Neural progenitor cell (in vitro differentiated cells): ENCODE measurements around the gene FGF11. TPM values are rescaled to one million over a fixed set of nuclear protein-coding genes. Genes with fewer than 3 reads are reported as not detected.

Experiments used
- DNase-seq: peaks from one replicate; pipeline ENCODE4 v3.0.0-alpha.2; 2016; ENCODE audit warnings: low spot score
- H2AFZ ChIP-seq: fragments of 200-600 bp; sonication (generic); replicated peaks from 2 replicates; pipeline ENCODE4 v1.6.1; 2016; ENCODE audit warnings: antibody characterized with exemption
- H3F3A ChIP-seq: fragments of 200-600 bp; sonication (generic); 2 replicates; pipeline ENCODE4 v1.6.1; 2016; ENCODE audit warnings: antibody characterized with exemption, low read depth
- H3K27ac ChIP-seq: fragments of 200-600 bp; sonication (generic); 2 replicates; pipeline ENCODE4 v1.5.1; 2016; ENCODE audit warnings: mild to moderate bottlenecking
- H3K27me3 ChIP-seq: fragments of 200-600 bp; sonication (generic); 2 replicates; pipeline ENCODE4 v1.6.1; 2016; ENCODE audit warnings: mild to moderate bottlenecking, moderate library complexity
- H3K36me3 ChIP-seq: fragments of 200-600 bp; sonication (generic); 2 replicates; pipeline ENCODE4 v1.5.1; 2016
- H3K4me1 ChIP-seq: fragments of 200-600 bp; sonication (generic); 2 replicates; pipeline ENCODE4 v1.6.1; 2016; ENCODE audit warnings: mixed run types
- H3K4me2 ChIP-seq: fragments of 200-600 bp; sonication (generic); 2 replicates; pipeline ENCODE4 v1.6.1; 2016
- H3K4me3 ChIP-seq: fragments of 200-600 bp; sonication (generic); 2 replicates; pipeline ENCODE4 v1.5.1; 2016
- H3K79me2 ChIP-seq: fragments of 200-600 bp; sonication (generic); 2 replicates; pipeline ENCODE4 v1.6.1; 2016; ENCODE audit warnings: low read depth
- H3K9ac ChIP-seq: fragments of 200-600 bp; sonication (generic); 2 replicates; pipeline ENCODE4 v1.6.1; 2016
- H3K9me3 ChIP-seq: fragments of 200-600 bp; sonication (generic); 2 replicates; pipeline ENCODE4 v1.5.1; 2016; ENCODE audit warnings: low read depth
- H4K20me1 ChIP-seq: fragments of 200-600 bp; sonication (generic); 2 replicates; pipeline ENCODE4 v1.6.1; 2016; ENCODE audit warnings: low read depth
- H3K27ac Mint-ChIP-seq: 3 replicates; pipeline ENCODE4 v1.8.0; 2021; ENCODE audit warnings: mixed read lengths
- H3K27me3 Mint-ChIP-seq: 2 replicates; pipeline ENCODE4 v1.8.0; 2022; ENCODE audit warnings: low read depth, mild to moderate bottlenecking, inconsistent platforms, moderate library complexity, mixed read lengths; ENCODE audit not compliant: insufficient read depth
- H3K36me3 Mint-ChIP-seq: 3 replicates; pipeline ENCODE4 v1.8.0; 2021; ENCODE audit warnings: mixed read lengths
- H3K4me1 Mint-ChIP-seq: 3 replicates; pipeline ENCODE4 v1.8.0; 2021; ENCODE audit warnings: mixed read lengths
- H3K4me3 Mint-ChIP-seq: 3 replicates; pipeline ENCODE4 v1.8.0; 2021; ENCODE audit warnings: mild to moderate bottlenecking, moderate library complexity, mixed read lengths
- H3K9me3 Mint-ChIP-seq: 3 replicates; pipeline ENCODE4 v1.8.0; 2020; ENCODE audit warnings: mixed read lengths
- EZH2 ChIP-seq: fragments of 200-600 bp; sonication (generic); IDR thresholded peaks from 2 replicates; pipeline ENCODE4 v1.6.1; 2017; ENCODE audit warnings: antibody characterized with exemption, mild to moderate bottlenecking, moderate library complexity
- EZH2phosphoT487 ChIP-seq: fragments of 200-600 bp; sonication (generic); IDR thresholded peaks from 2 replicates; pipeline ENCODE4 v1.6.1; 2017; ENCODE audit warnings: antibody characterized with exemption
- total RNA-seq: library from RNA; depleted of rRNA; stranded (reverse); fragments of >200 nt; gene quantifications from 2 replicates; pipeline ENCODE4 v1.2.3, GENCODE V29; 2015; ENCODE audit warnings: low replicate concordance
- TF ChIP-seq, protein P1 (sequence below): fragments of 200-600 bp; sonication (generic); IDR thresholded peaks from 2 replicates; pipeline ENCODE4 v1.5.1; 2017; ENCODE audit warnings: antibody characterized with exemption, mild to moderate bottlenecking

FGF11 gene
- total RNA-seq, 1 donor from 2014 or later, result 7.6 TPM

DNA sequence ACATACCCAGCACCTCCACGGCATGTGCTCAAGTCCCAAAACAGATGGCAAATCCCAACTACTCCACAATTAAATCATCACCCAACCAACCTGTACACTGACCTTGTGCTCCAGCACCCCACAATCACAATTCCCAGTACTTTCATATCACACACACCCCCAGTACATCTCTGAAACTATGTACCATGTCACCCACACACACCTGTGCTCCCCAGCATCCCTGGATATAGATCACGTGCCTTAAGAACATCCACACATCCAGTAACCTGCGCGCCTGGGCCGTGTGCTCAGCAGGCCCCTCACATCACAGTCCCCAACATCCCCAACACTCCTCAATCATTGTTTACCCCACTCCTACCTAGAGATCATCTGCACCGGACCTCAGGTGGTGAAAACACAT is 29.6 kb upstream of the FGF11 start:
- H3K4me1 Mint-ChIP-seq, result peaks cover 41% of the 10 kb centered on the region

DNA sequence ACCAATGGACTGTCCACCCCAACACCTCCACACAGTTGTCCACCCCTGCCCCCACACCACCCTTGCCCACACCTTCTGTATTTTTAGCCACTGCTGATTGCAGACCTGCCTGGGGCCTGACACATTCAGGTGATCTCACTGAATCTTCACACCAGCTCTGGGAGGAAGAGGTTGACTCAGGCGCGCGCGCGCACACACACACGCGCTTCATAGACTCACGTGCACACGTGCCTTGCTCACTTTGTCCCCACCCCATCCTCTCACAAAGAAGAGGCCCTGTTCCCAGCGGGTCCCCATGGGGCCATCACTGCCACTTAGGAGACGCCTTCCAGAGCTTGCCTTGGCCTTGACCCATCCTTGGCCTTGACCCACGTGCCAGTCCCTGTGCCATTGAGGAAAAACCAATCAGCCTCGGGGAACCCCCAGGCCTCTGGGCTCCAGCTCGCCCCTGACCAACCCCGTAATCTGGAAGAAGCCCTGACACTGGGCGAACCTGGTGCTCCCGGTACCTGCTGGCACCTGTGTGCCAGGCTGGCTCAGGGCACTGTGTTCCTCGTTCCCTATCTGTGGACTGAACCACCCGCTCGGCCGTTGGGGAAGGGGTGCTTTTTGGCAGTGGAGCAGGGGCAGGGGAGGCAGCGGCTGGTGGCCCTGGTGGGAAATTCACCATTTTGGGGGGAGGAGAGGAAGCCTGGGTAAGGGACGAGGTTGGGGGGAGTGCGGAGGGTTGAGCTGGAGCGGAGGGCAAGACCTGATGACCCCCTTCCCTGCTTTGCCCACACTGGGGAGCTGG is 28.5 kb upstream of the FGF11 start:
- H3K4me2 ChIP-seq, result no peak overlapping the region
- peaks cover 8% of the 10 kb centered on the region for H3K27me3 Mint-ChIP-seq
- peaks cover 37% of the 10 kb centered on the region for H3K4me1 Mint-ChIP-seq
- peaks cover 29% of the 10 kb centered on the region for H3K36me3 Mint-ChIP-seq
- H3K9ac ChIP-seq, result no peak overlapping the region
- H3K27ac Mint-ChIP-seq, result no peak overlapping the region
- H3K4me3 Mint-ChIP-seq, result peak overlapping the region; percentile 48
- no peak overlapping the region for H3K27ac ChIP-seq
- peaks cover 22% of the 10 kb centered on the region for H3K79me2 ChIP-seq
- DNase-seq, result no peak
- H3K4me1 ChIP-seq, result peaks cover 19% of the 10 kb centered on the region
- no peak overlapping the region for H3K4me3 ChIP-seq
- TF ChIP-seq EZH2 (no peak), EZH2phosphoT487 (no peak)
- TF ChIP-seq, protein P1, sequence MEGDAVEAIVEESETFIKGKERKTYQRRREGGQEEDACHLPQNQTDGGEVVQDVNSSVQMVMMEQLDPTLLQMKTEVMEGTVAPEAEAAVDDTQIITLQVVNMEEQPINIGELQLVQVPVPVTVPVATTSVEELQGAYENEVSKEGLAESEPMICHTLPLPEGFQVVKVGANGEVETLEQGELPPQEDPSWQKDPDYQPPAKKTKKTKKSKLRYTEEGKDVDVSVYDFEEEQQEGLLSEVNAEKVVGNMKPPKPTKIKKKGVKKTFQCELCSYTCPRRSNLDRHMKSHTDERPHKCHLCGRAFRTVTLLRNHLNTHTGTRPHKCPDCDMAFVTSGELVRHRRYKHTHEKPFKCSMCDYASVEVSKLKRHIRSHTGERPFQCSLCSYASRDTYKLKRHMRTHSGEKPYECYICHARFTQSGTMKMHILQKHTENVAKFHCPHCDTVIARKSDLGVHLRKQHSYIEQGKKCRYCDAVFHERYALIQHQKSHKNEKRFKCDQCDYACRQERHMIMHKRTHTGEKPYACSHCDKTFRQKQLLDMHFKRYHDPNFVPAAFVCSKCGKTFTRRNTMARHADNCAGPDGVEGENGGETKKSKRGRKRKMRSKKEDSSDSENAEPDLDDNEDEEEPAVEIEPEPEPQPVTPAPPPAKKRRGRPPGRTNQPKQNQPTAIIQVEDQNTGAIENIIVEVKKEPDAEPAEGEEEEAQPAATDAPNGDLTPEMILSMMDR, result no peak
- peaks cover 16% of the 10 kb centered on the region for H3F3A ChIP-seq
- H2AFZ ChIP-seq, result no peak overlapping the region
- H3K36me3 ChIP-seq, result peaks cover 8% of the 10 kb centered on the region
- H3K9me3 Mint-ChIP-seq, result no peaks in the 10 kb centered on the region
- H3K9me3 ChIP-seq, result no peaks in the 10 kb centered on the region
- H3K27me3 ChIP-seq, result no peaks in the 10 kb centered on the region
- peaks cover 70% of the 10 kb centered on the region for H4K20me1 ChIP-seq

More for the DNA sequence above, 29.6 kb upstream of the FGF11 start:
- H3K4me3 Mint-ChIP-seq, result peak overlapping the region; percentile 46
- Histone ChIP-seq H2AFZ (no peak overlapping the region), H4K20me1 (peaks cover 66% of the 10 kb centered on the region), H3K9me3 (no peaks in the 10 kb centered on the region), H3K4me2 (no peak overlapping the region), H3F3A (peaks cover 24% of the 10 kb centered on the region), H3K4me3 (no peak overlapping the region), H3K79me2 (peaks cover 33% of the 10 kb centered on the region), H3K9ac (no peak overlapping the region), H3K27ac (no peak overlapping the region), H3K4me1 (peaks cover 19% of the 10 kb centered on the region), H3K36me3 (peaks cover 8% of the 10 kb centered on the region), H3K27me3 (no peaks in the 10 kb centered on the region)
- peaks cover 8% of the 10 kb centered on the region for H3K27me3 Mint-ChIP-seq
- TF ChIP-seq, protein P1, result no peak
- TF ChIP-seq EZH2, result no peak
- no peak for TF ChIP-seq EZH2phosphoT487
- peaks cover 21% of the 10 kb centered on the region for H3K36me3 Mint-ChIP-seq
- no peak overlapping the region for H3K27ac Mint-ChIP-seq
- H3K9me3 Mint-ChIP-seq, result no peaks in the 10 kb centered on the region
- DNase-seq, result no peak

DNA sequence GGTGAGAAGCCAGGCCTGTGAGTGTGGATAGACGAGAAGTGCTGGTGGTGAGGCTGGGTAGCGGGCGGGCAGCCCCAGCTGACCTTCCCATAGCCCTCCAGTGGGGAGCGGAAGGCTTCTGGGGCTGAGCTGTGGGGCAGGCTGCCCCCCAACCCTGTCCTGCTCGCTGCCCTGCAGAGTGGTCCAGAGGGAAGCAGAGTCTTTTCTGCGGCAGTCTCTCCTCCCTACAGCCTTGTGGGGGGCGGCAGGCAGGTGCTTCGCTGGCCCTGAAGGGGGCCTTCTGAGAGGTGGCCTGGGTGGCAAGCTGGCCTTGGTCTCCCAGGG is 27.9 kb upstream of the FGF11 start:
- Histone ChIP-seq H3K36me3 (peaks cover 8% of the 10 kb centered on the region), H3F3A (peaks cover 10% of the 10 kb centered on the region), H3K4me1 (peaks cover 19% of the 10 kb centered on the region), H4K20me1 (peaks cover 67% of the 10 kb centered on the region), H3K9me3 (no peaks in the 10 kb centered on the region), H3K4me2 (no peak overlapping the region), H3K27me3 (no peaks in the 10 kb centered on the region), H3K79me2 (peaks cover 16% of the 10 kb centered on the region), H3K4me3 (no peak overlapping the region), H2AFZ (no peak overlapping the region), H3K27ac (no peak overlapping the region), H3K9ac (no peak overlapping the region)
- TF ChIP-seq EZH2 (no peak), EZH2phosphoT487 (no peak)
- TF ChIP-seq, protein P1, result no peak
- Mint-ChIP-seq H3K27me3 (peaks cover 10% of the 10 kb centered on the region), H3K27ac (no peak overlapping the region), H3K9me3 (no peaks in the 10 kb centered on the region), H3K4me3 (no peak overlapping the region), H3K36me3 (peaks cover 31% of the 10 kb centered on the region), H3K4me1 (peaks cover 36% of the 10 kb centered on the region)
- no peak for DNase-seq
